ENCODE data around the gene COL4A4.

The COL4A4 gene

GRCh38 chr2:227132986-227133385 is 31.0 kb downstream of the COL4A4 start:
- POLR2A ChIA-PET, result no interaction called here
- Histone ChIP-seq H3K9me3 (ENCODE audit: control extremely low read depth in 1 of 5, control insufficient read depth in 4 of 5, insufficient read depth in 2 of 5, low read depth in 1 of 5, low read length in 4 of 5) (no peaks in the 10 kb centered on the region), H3K4me3 (ENCODE audit: control insufficient read depth in 1 of 7, extremely low read depth in 1 of 7, insufficient read depth in 4 of 7, low read depth in 2 of 7, low read length in 6 of 7) (no peak overlapping the region), H3K27me3 (replicated peaks in 2 of 5; ENCODE audit: control insufficient read depth in 4 of 5, insufficient read depth in 5 of 5, low read length in 4 of 5) (peaks cover 0 to 9% (median 6%) of the 10 kb centered on the region in 5 experiments), H3K27ac (ENCODE audit: insufficient read depth in 1 of 2, low read depth in 1 of 2, low read length in 2 of 2, poor library complexity in 1 of 2, severe bottlenecking in 2 of 2) (no peak overlapping the region), H3K4me1 (ENCODE audit: control extremely low read depth in 1 of 4, control insufficient read depth in 4 of 4, insufficient read depth in 4 of 4, low read length in 3 of 4) (no peaks in the 10 kb centered on the region), H3K36me3 (ENCODE audit: control insufficient read depth in 4 of 4, insufficient read depth in 4 of 4, low read length in 3 of 4) (no peaks in the 10 kb centered on the region)
- DNase-seq, result no peak
- WGBS (ENCODE audit: insufficient coverage), result 100% methylated on average over 3 of the region's 4 CpGs
- CTCF ChIA-PET, result interaction anchor here (1.7 to 4.2 kb wide), 4 partner anchors 98 to 633 kb away, joined by 4 to 23 read pairs (median 12); no protein-coding TSS in a partner anchor

GRCh38 chr2:227130636-227131035 is 33.4 kb downstream of the COL4A4 start:
- POLR2A ChIA-PET, result no interaction called here
- Histone ChIP-seq H3K27me3 (replicated peaks in 2 of 5; ENCODE audit: control insufficient read depth in 4 of 5, insufficient read depth in 5 of 5, low read length in 4 of 5) (peaks cover 0 to 12% (median 6%) of the 10 kb centered on the region in 5 experiments), H3K4me1 (ENCODE audit: control extremely low read depth in 1 of 4, control insufficient read depth in 4 of 4, insufficient read depth in 4 of 4, low read length in 3 of 4) (no peaks in the 10 kb centered on the region), H3K9me3 (ENCODE audit: control extremely low read depth in 1 of 5, control insufficient read depth in 4 of 5, insufficient read depth in 2 of 5, low read depth in 1 of 5, low read length in 4 of 5) (no peaks in the 10 kb centered on the region), H3K36me3 (ENCODE audit: control insufficient read depth in 4 of 4, insufficient read depth in 4 of 4, low read length in 3 of 4) (no peaks in the 10 kb centered on the region), H3K4me3 (ENCODE audit: control insufficient read depth in 1 of 7, extremely low read depth in 1 of 7, insufficient read depth in 4 of 7, low read depth in 2 of 7, low read length in 6 of 7) (no peak overlapping the region), H3K27ac (ENCODE audit: insufficient read depth in 1 of 2, low read depth in 1 of 2, low read length in 2 of 2, poor library complexity in 1 of 2, severe bottlenecking in 2 of 2) (no peak overlapping the region)
- whole genome bisulfite sequencing (ENCODE audit: insufficient coverage), result 91% methylated on average over 5 of the region's 8 CpGs
- DNase-seq, result no peak
- CTCF ChIA-PET, result interaction anchor here (1.0 to 3.9 kb wide), 5 partner anchors 13 to 635 kb away, joined by 3 to 23 read pairs (median 4); no protein-coding TSS in a partner anchor

GRCh38 chr2:227127201-227127600 is 36.8 kb downstream of the COL4A4 start:
- WGBS (ENCODE audit: insufficient coverage), result 90% methylated on average over 6 of the region's 8 CpGs
- H3K4me3 ChIP-seq (ENCODE audit: control insufficient read depth in 1 of 7, extremely low read depth in 1 of 7, insufficient read depth in 4 of 7, low read depth in 2 of 7, low read length in 6 of 7), result no peak overlapping the region
- H3K27me3 ChIP-seq (replicated peaks in 2 of 5; ENCODE audit: control insufficient read depth in 4 of 5, insufficient read depth in 5 of 5, low read length in 4 of 5), result peaks cover 0 to 12% (median 6%) of the 10 kb centered on the region in 5 experiments
- ChIA-PET CTCF (interaction anchor here (1.9 kb wide), 1 partner anchor 103 kb away, joined by 5 read pairs; no protein-coding TSS in a partner anchor), POLR2A (no interaction called here)
- H3K27ac ChIP-seq (ENCODE audit: insufficient read depth in 1 of 2, low read depth in 1 of 2, low read length in 2 of 2, poor library complexity in 1 of 2, severe bottlenecking in 2 of 2), result no peak overlapping the region
- no peak for DNase-seq
- H3K9me3 ChIP-seq (ENCODE audit: control extremely low read depth in 1 of 5, control insufficient read depth in 4 of 5, insufficient read depth in 2 of 5, low read depth in 1 of 5, low read length in 4 of 5), result no peaks in the 10 kb centered on the region
- no peaks in the 10 kb centered on the region for H3K4me1 ChIP-seq (ENCODE audit: control extremely low read depth in 1 of 4, control insufficient read depth in 4 of 4, insufficient read depth in 4 of 4, low read length in 3 of 4)
- H3K36me3 ChIP-seq (ENCODE audit: control insufficient read depth in 4 of 4, insufficient read depth in 4 of 4, low read length in 3 of 4), result no peaks in the 10 kb centered on the region

GRCh38 chr2:227125506-227125905 is 38.5 kb downstream of the COL4A4 start:
- H3K4me1 ChIP-seq (ENCODE audit: control extremely low read depth in 1 of 4, control insufficient read depth in 4 of 4, insufficient read depth in 4 of 4, low read length in 3 of 4), result no peaks in the 10 kb centered on the region
- WGBS (ENCODE audit: insufficient coverage), result 90% methylated on average over 2 of the region's 5 CpGs
- ChIA-PET CTCF (no interaction called here), POLR2A (no interaction called here)
- peaks cover 0 to 12% (median 6%) of the 10 kb centered on the region in 5 experiments for H3K27me3 ChIP-seq (replicated peaks in 2 of 5; ENCODE audit: control insufficient read depth in 4 of 5, insufficient read depth in 5 of 5, low read length in 4 of 5)
- H3K27ac ChIP-seq (ENCODE audit: insufficient read depth in 1 of 2, low read depth in 1 of 2, low read length in 2 of 2, poor library complexity in 1 of 2, severe bottlenecking in 2 of 2), result no peak overlapping the region
- H3K4me3 ChIP-seq (ENCODE audit: control insufficient read depth in 1 of 7, extremely low read depth in 1 of 7, insufficient read depth in 4 of 7, low read depth in 2 of 7, low read length in 6 of 7), result no peak overlapping the region
- no peaks in the 10 kb centered on the region for H3K9me3 ChIP-seq (ENCODE audit: control extremely low read depth in 1 of 5, control insufficient read depth in 4 of 5, insufficient read depth in 2 of 5, low read depth in 1 of 5, low read length in 4 of 5)
- no peaks in the 10 kb centered on the region for H3K36me3 ChIP-seq (ENCODE audit: control insufficient read depth in 4 of 4, insufficient read depth in 4 of 4, low read length in 3 of 4)
- DNase-seq, result no peak

GRCh38 chr2:227124811-227125210 is 39.2 kb downstream of the COL4A4 start:
- no peaks in the 10 kb centered on the region for H3K4me1 ChIP-seq (ENCODE audit: control extremely low read depth in 1 of 4, control insufficient read depth in 4 of 4, insufficient read depth in 4 of 4, low read length in 3 of 4)
- ChIA-PET POLR2A (no interaction called here), CTCF (interaction anchor here (0.6 kb wide), 1 partner anchor 29 kb away, joined by 3 read pairs; no protein-coding TSS in a partner anchor)
- no CpG with 5 or more reads among the region's 2 CpGs for WGBS (ENCODE audit: insufficient coverage)
- H3K27ac ChIP-seq (ENCODE audit: insufficient read depth in 1 of 2, low read depth in 1 of 2, low read length in 2 of 2, poor library complexity in 1 of 2, severe bottlenecking in 2 of 2), result no peak overlapping the region
- no peak overlapping the region for H3K4me3 ChIP-seq (ENCODE audit: control insufficient read depth in 1 of 7, extremely low read depth in 1 of 7, insufficient read depth in 4 of 7, low read depth in 2 of 7, low read length in 6 of 7)
- no peaks in the 10 kb centered on the region for H3K36me3 ChIP-seq (ENCODE audit: control insufficient read depth in 4 of 4, insufficient read depth in 4 of 4, low read length in 3 of 4)
- H3K9me3 ChIP-seq (ENCODE audit: control extremely low read depth in 1 of 5, control insufficient read depth in 4 of 5, insufficient read depth in 2 of 5, low read depth in 1 of 5, low read length in 4 of 5), result no peaks in the 10 kb centered on the region
- DNase-seq, result no peak
- peaks cover 0 to 12% (median 6%) of the 10 kb centered on the region in 5 experiments for H3K27me3 ChIP-seq (replicated peaks in 2 of 5; ENCODE audit: control insufficient read depth in 4 of 5, insufficient read depth in 5 of 5, low read length in 4 of 5)

GRCh38 chr2:227123697-227124096 is 40.3 kb downstream of the COL4A4 start:
- no peak overlapping the region for H3K27ac ChIP-seq (ENCODE audit: insufficient read depth in 1 of 2, low read depth in 1 of 2, low read length in 2 of 2, poor library complexity in 1 of 2, severe bottlenecking in 2 of 2)
- WGBS (ENCODE audit: insufficient coverage), result 100% methylated on average over 4 of the region's 4 CpGs

GRCh38 chr2:227118353-227118752 is 45.7 kb downstream of the COL4A4 start:
- Histone ChIP-seq H3K4me1 (ENCODE audit: control extremely low read depth in 1 of 4, control insufficient read depth in 4 of 4, insufficient read depth in 4 of 4, low read length in 3 of 4) (peaks cover 0 to 17% (median 6%) of the 10 kb centered on the region in 4 experiments), H3K4me3 (ENCODE audit: control insufficient read depth in 1 of 7, extremely low read depth in 1 of 7, insufficient read depth in 4 of 7, low read depth in 2 of 7, low read length in 6 of 7) (no peak overlapping the region), H3K36me3 (ENCODE audit: control insufficient read depth in 4 of 4, insufficient read depth in 4 of 4, low read length in 3 of 4) (no peaks in the 10 kb centered on the region), H3K27me3 (replicated peaks in 2 of 5; ENCODE audit: control insufficient read depth in 4 of 5, insufficient read depth in 5 of 5, low read length in 4 of 5) (no peaks in the 10 kb centered on the region), H3K27ac (ENCODE audit: insufficient read depth in 1 of 2, low read depth in 1 of 2, low read length in 2 of 2, poor library complexity in 1 of 2, severe bottlenecking in 2 of 2) (no peak overlapping the region), H3K9me3 (ENCODE audit: control extremely low read depth in 1 of 5, control insufficient read depth in 4 of 5, insufficient read depth in 2 of 5, low read depth in 1 of 5, low read length in 4 of 5) (no peaks in the 10 kb centered on the region)
- DNase-seq, result no peak
- ChIA-PET CTCF (interaction anchor here (0.8 kb wide), 1 partner anchor 12 kb away, joined by 4 read pairs; no protein-coding TSS in a partner anchor), POLR2A (no interaction called here)

More at GRCh38 chr2:227123697-227124096, 40.3 kb downstream of the COL4A4 start:
- Histone ChIP-seq H3K9me3 (ENCODE audit: control extremely low read depth in 1 of 5, control insufficient read depth in 4 of 5, insufficient read depth in 2 of 5, low read depth in 1 of 5, low read length in 4 of 5) (no peaks in the 10 kb centered on the region), H3K36me3 (ENCODE audit: control insufficient read depth in 4 of 4, insufficient read depth in 4 of 4, low read length in 3 of 4) (no peaks in the 10 kb centered on the region), H3K4me3 (ENCODE audit: control insufficient read depth in 1 of 7, extremely low read depth in 1 of 7, insufficient read depth in 4 of 7, low read depth in 2 of 7, low read length in 6 of 7) (no peak overlapping the region), H3K27me3 (replicated peaks in 2 of 5; ENCODE audit: control insufficient read depth in 4 of 5, insufficient read depth in 5 of 5, low read length in 4 of 5) (peaks cover 0 to 10% (median 5%) of the 10 kb centered on the region in 5 experiments), H3K4me1 (ENCODE audit: control extremely low read depth in 1 of 4, control insufficient read depth in 4 of 4, insufficient read depth in 4 of 4, low read length in 3 of 4) (no peaks in the 10 kb centered on the region)
- no peak for DNase-seq
- ChIA-PET CTCF (no interaction called here), POLR2A (no interaction called here)
